HepG2 (cell line): ENCODE results near the gene SARS2. TPM values are rescaled to one million over a fixed set of nuclear protein-coding genes. Genes with fewer than 3 reads are reported as not detected.

Experiments
- BRCA1 ChIP-seq: sonication (generic); formaldehyde crosslinking; IDR thresholded peaks from 2 replicates; pipeline ENCODE4 v1.4.0; 2020; ENCODE audit warnings: missing genetic modification reagents
- CBX5 ChIP-seq: sonication (generic); formaldehyde crosslinking; IDR thresholded peaks from 2 replicates; pipeline ENCODE4 v1.4.0; 2020; ENCODE audit warnings: missing genetic modification reagents, borderline replicate concordance
- MIXL1 ChIP-seq: IDR thresholded peaks from 2 replicates; pipeline ENCODE4 v1.6.1; 2016
- MYC ChIP-seq: sonication (generic); formaldehyde crosslinking; IDR thresholded peaks from 2 replicates; pipeline ENCODE4 v1.9.0; 2021; ENCODE audit warnings: missing genetic modification reagents, borderline replicate concordance
- PLRG1 ChIP-seq: fragments of 450-650 bp; conservative IDR thresholded peaks from 2 replicates; pipeline ENCODE4 v1.6.1; 2016
- RXRB ChIP-seq: IDR thresholded peaks from 2 replicates; pipeline ENCODE4 v1.6.1; 2016; ENCODE audit warnings: borderline replicate concordance, missing genetic modification reagents, missing compliant biosample characterization
- SALL2 ChIP-seq: sonication (generic); formaldehyde crosslinking; IDR thresholded peaks from 2 replicates; pipeline ENCODE4 v1.8.1; 2023; ENCODE audit warnings: mild to moderate bottlenecking, missing genetic modification reagents, inconsistent platforms
- ZNF333 ChIP-seq: sonication (generic); formaldehyde crosslinking; IDR thresholded peaks from 2 replicates; pipeline ENCODE4 v1.4.0; 2020; ENCODE audit warnings: mild to moderate bottlenecking, missing genetic modification reagents, borderline replicate concordance
- ZNF589 ChIP-seq: sonication (generic); formaldehyde crosslinking; conservative IDR thresholded peaks from 2 replicates; pipeline ENCODE4 v1.8.0; 2022; ENCODE audit warnings: mild to moderate bottlenecking, moderate library complexity, missing genetic modification reagents
- polyA plus RNA-seq, 8 experiments: library from polyadenylated mRNA; depleted of rRNA in 3 of 8; stranded (reverse) in 7 of 8; unstranded in 1 of 8; fragments of >200 nt; fragmentation: Illumina TruSeq in 4 of 8; extraction: Trizol in 4 of 8; gene quantifications; 2 replicates each; pipeline versions ENCODE4 v1.2.1 to v1.2.3, GENCODE V29; 2011 to 2016; ENCODE audit warnings: low read depth in 4 of 8, missing spikeins in 1 of 8, mixed read lengths in 1 of 8; ENCODE audit not compliant: insufficient read depth in 1 of 8
- total RNA-seq, 5 experiments: library from RNA; depleted of rRNA; stranded (reverse); fragments of >200 nt; fragmentation: Illumina TruSeq; extraction: Trizol; gene quantifications; 2 replicates each; pipeline ENCODE4 v1.2.3, GENCODE V29; 2016; ENCODE audit warnings: low read depth in 1 of 5
- TF ChIP-seq, protein P1 (sequence below): sonication (generic); formaldehyde crosslinking; IDR thresholded peaks from 2 replicates; pipeline ENCODE4 v1.4.0; 2020; ENCODE audit warnings: mild to moderate bottlenecking, missing genetic modification reagents
- TF ChIP-seq, protein P2 (sequence below): sonication (generic); formaldehyde crosslinking; IDR thresholded peaks from 2 replicates; pipeline ENCODE4 v1.4.0; 2020; ENCODE audit warnings: missing genetic modification reagents
- TF ChIP-seq, protein P3 (sequence below): sonication (generic); formaldehyde crosslinking; IDR thresholded peaks from 2 replicates; pipeline ENCODE4 v1.4.0; 2020; ENCODE audit warnings: missing genetic modification reagents
- TF ChIP-seq, protein P4 (sequence below): sonication (generic); formaldehyde crosslinking; IDR thresholded peaks from 2 replicates; pipeline ENCODE4 v1.9.0; 2022; ENCODE audit warnings: low read depth, missing genetic modification reagents
- TF ChIP-seq, protein P5 (sequence below), 2 experiments: sonication (generic) in 1 of 2; formaldehyde crosslinking in 1 of 2; IDR thresholded peaks; 2 replicates each; pipeline versions ENCODE4 v1.5.1 to v1.6.1; 2011 to 2020; ENCODE audit warnings: borderline replicate concordance in 1 of 2, low read depth in 1 of 2, low read length in 1 of 2, mild to moderate bottlenecking in 1 of 2, missing genetic modification reagents in 1 of 2, moderate library complexity in 1 of 2

SARS2 gene
- total and polyA plus RNA-seq, 2 of the 13 experiments (the other 11 are each of a cell fraction or from before 2014, with no cell fraction given) = 40.0 to 48.6 TPM

DNA sequence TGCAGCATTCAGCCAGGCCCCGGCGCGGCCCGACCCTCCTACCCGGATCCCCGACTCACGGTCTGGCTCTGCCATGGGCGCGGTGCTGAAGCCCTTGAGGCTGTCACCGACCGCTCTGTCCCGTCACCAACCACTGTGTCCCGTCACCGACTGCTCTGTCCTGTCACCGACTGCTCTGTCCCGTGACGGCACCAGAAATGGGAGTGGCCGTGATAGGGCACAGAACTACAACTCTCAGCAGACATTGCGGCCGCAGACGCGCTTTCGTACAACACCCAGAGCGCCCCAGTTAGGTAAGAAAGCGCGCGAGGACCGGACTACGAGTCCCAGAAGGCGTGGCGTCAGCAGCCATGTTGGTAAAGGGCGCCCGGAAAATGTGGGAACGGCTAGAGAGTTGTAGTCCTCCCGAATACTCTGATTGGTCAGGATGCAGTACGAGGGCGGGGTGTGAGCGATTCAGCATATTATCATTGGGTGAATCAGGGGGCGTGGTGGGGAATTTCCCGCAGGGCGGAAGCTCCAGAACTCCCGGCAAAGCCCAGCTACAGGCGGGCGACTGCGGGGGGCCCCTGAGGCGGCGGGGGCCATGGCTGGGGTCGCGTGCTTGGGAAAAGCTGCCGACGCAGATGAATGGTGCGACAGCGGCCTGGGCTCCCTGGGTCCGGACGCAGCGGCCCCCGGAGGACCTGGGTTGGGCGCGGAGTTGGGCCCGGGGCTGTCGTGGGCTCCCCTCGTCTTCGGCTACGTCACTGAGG, 30.9 kb downstream of the SARS2 start, which contains the start of the genes NFKBIB and SIRT2 (continued):
- TF ChIP-seq, protein P1, sequence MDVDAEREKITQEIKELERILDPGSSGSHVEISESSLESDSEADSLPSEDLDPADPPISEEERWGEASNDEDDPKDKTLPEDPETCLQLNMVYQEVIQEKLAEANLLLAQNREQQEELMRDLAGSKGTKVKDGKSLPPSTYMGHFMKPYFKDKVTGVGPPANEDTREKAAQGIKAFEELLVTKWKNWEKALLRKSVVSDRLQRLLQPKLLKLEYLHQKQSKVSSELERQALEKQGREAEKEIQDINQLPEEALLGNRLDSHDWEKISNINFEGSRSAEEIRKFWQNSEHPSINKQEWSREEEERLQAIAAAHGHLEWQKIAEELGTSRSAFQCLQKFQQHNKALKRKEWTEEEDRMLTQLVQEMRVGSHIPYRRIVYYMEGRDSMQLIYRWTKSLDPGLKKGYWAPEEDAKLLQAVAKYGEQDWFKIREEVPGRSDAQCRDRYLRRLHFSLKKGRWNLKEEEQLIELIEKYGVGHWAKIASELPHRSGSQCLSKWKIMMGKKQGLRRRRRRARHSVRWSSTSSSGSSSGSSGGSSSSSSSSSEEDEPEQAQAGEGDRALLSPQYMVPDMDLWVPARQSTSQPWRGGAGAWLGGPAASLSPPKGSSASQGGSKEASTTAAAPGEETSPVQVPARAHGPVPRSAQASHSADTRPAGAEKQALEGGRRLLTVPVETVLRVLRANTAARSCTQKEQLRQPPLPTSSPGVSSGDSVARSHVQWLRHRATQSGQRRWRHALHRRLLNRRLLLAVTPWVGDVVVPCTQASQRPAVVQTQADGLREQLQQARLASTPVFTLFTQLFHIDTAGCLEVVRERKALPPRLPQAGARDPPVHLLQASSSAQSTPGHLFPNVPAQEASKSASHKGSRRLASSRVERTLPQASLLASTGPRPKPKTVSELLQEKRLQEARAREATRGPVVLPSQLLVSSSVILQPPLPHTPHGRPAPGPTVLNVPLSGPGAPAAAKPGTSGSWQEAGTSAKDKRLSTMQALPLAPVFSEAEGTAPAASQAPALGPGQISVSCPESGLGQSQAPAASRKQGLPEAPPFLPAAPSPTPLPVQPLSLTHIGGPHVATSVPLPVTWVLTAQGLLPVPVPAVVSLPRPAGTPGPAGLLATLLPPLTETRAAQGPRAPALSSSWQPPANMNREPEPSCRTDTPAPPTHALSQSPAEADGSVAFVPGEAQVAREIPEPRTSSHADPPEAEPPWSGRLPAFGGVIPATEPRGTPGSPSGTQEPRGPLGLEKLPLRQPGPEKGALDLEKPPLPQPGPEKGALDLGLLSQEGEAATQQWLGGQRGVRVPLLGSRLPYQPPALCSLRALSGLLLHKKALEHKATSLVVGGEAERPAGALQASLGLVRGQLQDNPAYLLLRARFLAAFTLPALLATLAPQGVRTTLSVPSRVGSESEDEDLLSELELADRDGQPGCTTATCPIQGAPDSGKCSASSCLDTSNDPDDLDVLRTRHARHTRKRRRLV (CRISPR knock-in tag) = peak; percentile 74; the same call in 1 of the 2 replicates
- TF ChIP-seq, protein P2, sequence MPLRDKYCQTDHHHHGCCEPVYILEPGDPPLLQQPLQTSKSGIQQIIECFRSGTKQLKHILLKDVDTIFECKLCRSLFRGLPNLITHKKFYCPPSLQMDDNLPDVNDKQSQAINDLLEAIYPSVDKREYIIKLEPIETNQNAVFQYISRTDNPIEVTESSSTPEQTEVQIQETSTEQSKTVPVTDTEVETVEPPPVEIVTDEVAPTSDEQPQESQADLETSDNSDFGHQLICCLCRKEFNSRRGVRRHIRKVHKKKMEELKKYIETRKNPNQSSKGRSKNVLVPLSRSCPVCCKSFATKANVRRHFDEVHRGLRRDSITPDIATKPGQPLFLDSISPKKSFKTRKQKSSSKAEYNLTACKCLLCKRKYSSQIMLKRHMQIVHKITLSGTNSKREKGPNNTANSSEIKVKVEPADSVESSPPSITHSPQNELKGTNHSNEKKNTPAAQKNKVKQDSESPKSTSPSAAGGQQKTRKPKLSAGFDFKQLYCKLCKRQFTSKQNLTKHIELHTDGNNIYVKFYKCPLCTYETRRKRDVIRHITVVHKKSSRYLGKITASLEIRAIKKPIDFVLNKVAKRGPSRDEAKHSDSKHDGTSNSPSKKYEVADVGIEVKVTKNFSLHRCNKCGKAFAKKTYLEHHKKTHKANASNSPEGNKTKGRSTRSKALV (CRISPR knock-in tag) = no peak
- TF ChIP-seq, protein P3, sequence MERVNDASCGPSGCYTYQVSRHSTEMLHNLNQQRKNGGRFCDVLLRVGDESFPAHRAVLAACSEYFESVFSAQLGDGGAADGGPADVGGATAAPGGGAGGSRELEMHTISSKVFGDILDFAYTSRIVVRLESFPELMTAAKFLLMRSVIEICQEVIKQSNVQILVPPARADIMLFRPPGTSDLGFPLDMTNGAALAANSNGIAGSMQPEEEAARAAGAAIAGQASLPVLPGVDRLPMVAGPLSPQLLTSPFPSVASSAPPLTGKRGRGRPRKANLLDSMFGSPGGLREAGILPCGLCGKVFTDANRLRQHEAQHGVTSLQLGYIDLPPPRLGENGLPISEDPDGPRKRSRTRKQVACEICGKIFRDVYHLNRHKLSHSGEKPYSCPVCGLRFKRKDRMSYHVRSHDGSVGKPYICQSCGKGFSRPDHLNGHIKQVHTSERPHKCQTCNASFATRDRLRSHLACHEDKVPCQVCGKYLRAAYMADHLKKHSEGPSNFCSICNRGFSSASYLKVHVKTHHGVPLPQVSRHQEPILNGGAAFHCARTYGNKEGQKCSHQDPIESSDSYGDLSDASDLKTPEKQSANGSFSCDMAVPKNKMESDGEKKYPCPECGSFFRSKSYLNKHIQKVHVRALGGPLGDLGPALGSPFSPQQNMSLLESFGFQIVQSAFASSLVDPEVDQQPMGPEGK (CRISPR knock-in tag) = peak; percentile 97
- TF ChIP-seq, protein P4, sequence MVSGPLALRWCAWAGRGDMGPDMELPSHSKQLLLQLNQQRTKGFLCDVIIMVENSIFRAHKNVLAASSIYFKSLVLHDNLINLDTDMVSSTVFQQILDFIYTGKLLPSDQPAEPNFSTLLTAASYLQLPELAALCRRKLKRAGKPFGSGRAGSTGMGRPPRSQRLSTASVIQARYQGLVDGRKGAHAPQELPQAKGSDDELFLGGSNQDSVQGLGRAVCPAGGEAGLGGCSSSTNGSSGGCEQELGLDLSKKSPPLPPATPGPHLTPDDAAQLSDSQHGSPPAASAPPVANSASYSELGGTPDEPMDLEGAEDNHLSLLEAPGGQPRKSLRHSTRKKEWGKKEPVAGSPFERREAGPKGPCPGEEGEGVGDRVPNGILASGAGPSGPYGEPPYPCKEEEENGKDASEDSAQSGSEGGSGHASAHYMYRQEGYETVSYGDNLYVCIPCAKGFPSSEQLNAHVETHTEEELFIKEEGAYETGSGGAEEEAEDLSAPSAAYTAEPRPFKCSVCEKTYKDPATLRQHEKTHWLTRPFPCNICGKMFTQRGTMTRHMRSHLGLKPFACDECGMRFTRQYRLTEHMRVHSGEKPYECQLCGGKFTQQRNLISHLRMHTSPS (CRISPR knock-in tag) = no peak
- TF ChIP-seq BRCA1 (CRISPR knock-in tag) (no peak), PLRG1 (no peak), CBX5 (CRISPR knock-in tag) (0 out of 2 replicates have a peak, but pooled peaks have one; percentile 13), RXRB (CRISPR knock-in tag) (peak; percentile 69; the same call in 1 of the 2 replicates), MYC (CRISPR knock-in tag) (peak; percentile 75; the same call in 1 of the 2 replicates), SALL2 (CRISPR knock-in tag) (0 out of 2 replicates have a peak, but pooled peaks have one; percentile 41), ZNF589 (CRISPR knock-in tag) (0 out of 2 replicates have a peak, but pooled peaks have one; percentile 61), MIXL1 (CRISPR knock-in tag) (no peak), ZNF333 (no peak)
- TF ChIP-seq, protein P5, sequence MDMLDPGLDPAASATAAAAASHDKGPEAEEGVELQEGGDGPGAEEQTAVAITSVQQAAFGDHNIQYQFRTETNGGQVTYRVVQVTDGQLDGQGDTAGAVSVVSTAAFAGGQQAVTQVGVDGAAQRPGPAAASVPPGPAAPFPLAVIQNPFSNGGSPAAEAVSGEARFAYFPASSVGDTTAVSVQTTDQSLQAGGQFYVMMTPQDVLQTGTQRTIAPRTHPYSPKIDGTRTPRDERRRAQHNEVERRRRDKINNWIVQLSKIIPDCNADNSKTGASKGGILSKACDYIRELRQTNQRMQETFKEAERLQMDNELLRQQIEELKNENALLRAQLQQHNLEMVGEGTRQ (IDR thresholded peaks at IDR 0.05; ENCODE audit: low read depth, low read length) = no peak; the same call in none of the 2 replicates
- TF ChIP-seq, protein P5 (CRISPR knock-in tag; IDR thresholded peaks at IDR 0.05; ENCODE audit: borderline replicate concordance) = peak; percentile 68
